Amniotic stem cell (primary cell): Measurements from ENCODE around the gene GIMAP7.
"Not testable (repeated sequence)": the region's sequence is repeated elsewhere in the genome, so short reads cannot be mapped to it uniquely, and the experiment has no call there.

Experiments
- DNase-seq: peaks from one replicate; lab custom pipeline; 2025; lab: John Stamatoyannopoulos, UW

The GIMAP7 gene

GRCh38 chr7:150513758-150514157 is 914 bp upstream of the GIMAP7 start:
- no peak for DNase-seq

- DNase-seq: no peak
These were observed 826 bp downstream of the GIMAP7 start for GRCh38 chr7:150515248-150516147.

GRCh38 chr7:150516956-150517745 is 2.5 kb downstream of the GIMAP7 start:
- no peak for DNase-seq

GRCh38 chr7:150519310-150519709 is 4.6 kb downstream of the GIMAP7 start:
- no peak for DNase-seq

- no peak for DNase-seq
These were observed 5.5 kb downstream of the GIMAP7 start for GRCh38 chr7:150520145-150520544.

- DNase-seq: not testable (repeated sequence)
These were observed 8.3 kb downstream of the GIMAP7 start for GRCh38 chr7:150522931-150523330.

- no peak for DNase-seq
These were observed 9.3 kb downstream of the GIMAP7 start for GRCh38 chr7:150524018-150524417.

GRCh38 chr7:150531704-150532103 is 17.0 kb downstream of the GIMAP7 start:
- no peak for DNase-seq

DNA sequence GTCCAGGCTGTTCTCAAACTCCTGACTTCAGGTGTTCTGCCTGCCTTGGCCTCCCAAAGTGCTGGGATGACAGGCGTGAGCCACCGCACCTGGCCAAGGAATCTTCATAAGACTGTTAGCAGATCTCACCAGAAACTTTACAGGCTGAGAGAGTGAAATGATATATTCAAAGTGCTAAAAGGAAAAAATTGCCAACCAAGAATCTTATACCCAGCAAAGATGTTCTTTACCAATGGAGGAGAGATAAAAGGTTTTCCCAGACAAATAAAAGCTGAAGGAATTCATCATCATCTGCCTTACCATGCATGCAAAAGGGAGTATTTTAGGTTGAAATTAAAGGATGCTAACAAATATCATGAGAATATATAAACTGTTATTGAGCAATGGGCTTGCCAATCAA is 23.6 kb downstream of the GIMAP7 start:
- no peak for DNase-seq

- DNase-seq: no peak
These were observed 38.5 kb downstream of the GIMAP7 start for GRCh38 chr7:150553163-150553562.

DNA sequence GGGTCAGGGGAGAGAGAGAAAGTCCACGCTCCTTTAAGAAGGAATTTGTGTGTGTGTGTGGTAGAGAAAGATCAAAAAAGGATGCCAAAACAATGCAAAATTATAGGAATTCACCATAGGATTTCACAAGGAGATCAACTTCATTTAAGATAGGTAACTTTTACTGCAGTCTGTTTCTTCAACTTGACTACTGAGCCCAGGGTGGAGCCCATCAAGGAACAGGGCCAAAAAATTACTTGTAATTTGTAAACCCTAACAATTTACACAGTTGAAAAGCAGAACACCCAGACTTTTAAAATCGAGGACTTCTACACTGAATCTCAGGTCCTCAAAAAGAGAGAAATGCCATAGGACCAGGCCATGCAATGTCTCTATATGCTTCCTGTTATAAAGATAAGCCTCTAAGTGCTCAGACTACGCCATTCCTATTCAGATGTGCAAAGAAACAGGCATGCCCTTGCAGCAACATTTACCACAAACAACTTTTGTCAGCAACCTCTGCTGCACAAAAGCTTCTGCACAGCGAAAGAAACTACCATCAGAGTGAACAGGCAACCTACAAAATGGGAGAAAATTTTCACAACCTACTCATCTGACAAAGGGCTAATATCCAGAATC is 42.0 kb downstream of the GIMAP7 start:
- no peak for DNase-seq

GRCh38 chr7:150560486-150560885 is 45.8 kb downstream of the GIMAP7 start:
- DNase-seq: no peak

- DNase-seq: no peak
These were observed 48.2 kb downstream of the GIMAP7 start for GRCh38 chr7:150562919-150563318.

- DNase-seq: no peak
These were observed 49.3 kb downstream of the GIMAP7 start for GRCh38 chr7:150564006-150564405.

DNA sequence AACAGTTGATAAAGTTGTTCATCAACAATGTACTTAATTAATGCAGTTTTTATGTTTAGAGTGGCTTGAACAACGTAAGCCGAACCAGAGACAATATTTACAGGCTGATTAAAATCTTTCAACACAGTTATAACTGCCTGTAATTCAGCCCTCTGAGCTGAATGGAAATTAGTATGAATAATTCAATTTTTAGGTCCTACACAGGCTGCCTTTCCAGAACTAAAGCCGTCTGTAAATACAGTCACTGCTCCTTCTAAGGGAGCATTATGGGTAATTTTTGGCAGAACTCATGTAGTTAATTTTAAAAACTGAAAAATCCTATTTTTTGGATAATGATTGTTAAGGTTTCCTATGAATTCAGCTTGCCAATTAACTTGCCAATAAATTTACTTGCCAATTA is 49.9 kb downstream of the GIMAP7 start:
- DNase-seq: no peak

DNA sequence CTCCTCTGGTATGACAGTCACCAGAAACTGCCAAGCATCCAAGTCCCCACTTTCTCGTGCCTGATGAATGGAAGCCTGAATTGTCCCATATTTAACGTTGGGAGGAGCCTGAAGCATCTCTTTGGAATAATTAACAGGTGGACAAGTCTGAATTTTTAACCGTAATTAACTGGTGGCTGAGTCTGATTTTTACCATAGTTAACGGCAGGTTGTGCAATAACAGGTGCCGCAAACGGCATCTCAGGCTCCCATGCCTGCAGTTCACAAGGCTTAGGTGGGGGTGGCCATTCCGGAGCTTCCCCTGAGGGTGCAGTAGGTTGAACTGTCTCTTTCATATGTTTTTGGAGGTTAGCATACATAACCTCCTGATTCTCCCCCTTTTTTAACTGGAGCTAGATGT is 50.6 kb downstream of the GIMAP7 start:
- no peak for DNase-seq

DNA sequence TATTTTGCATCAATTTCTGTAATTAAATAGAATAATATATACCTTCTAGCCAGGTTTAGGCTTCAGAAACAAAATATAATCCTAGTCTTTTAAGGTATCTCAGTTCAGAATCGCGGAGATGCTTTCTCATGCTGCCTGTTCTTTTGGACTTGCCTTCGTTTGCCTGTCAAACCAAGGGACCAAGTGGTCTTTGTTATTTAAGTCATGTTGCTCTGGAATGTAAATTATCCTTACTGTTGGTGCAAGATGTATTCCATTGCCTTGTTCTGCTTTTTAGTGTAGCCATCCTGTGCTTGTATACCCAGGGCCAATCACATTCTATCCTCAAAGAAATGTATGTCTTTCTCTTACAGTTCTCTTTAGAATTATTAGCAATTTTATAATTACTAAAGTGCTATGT is 51.5 kb downstream of the GIMAP7 start:
- DNase-seq: no peak

GRCh38 chr7:150566572-150566971 is 51.9 kb downstream of the GIMAP7 start:
- no peak for DNase-seq

DNA sequence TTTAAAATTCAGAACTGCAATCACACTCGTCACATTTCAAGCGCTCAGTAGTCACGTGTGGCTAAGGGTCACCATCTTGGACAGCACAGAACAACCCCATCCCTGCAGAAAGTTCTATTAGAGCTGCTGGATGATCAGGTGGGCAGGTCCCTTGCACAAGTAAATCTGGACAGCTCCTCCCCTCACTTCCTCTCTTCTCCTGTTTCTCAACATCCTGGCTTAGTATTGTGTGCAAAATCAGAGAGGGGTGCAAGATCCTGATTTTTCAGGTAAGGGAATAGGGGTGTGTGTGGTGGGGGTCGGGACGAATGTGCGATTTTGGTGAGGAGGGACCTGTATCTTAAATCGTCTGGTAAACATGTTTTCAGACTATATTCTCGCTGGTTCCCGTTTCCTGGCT is 52.5 kb downstream of the GIMAP7 start, which contains the start of gene GIMAP4:
Gene GIMAP4 (plus strand): TSS at position 222 of the 400 bp plus-strand sequence. CDS start 2,512 bp downstream, outside the sequence.
- DNase-seq: no peak

GRCh38 chr7:150567871-150568301 is 53.2 kb downstream of the GIMAP7 start:
- no peak for DNase-seq

- DNase-seq: no peak
These were observed 54.0 kb downstream of the GIMAP7 start for GRCh38 chr7:150568714-150569113.

- no peak for DNase-seq
These were observed 54.7 kb downstream of the GIMAP7 start for GRCh38 chr7:150569245-150569955.
